Endometrial microvascular endothelial cells (primary cell): Measurements from ENCODE around the gene BICDL1. TPM values are rescaled to one million over a fixed set of nuclear protein-coding genes. Genes with fewer than 3 reads are reported as not detected.

Source experiments
- in situ Hi-C: cut with HindIII; loops from 2 replicates; pipeline ENCODE4 v1.10.0; 2017; ENCODE audit warnings: low sequenced_read_pairs, low pct_unique_long_range_greater_than_20kb; ENCODE audit errors: inconsistent ontology term
- total RNA-seq: library from RNA; depleted of rRNA; stranded (reverse); fragments of >200 nt; gene quantifications from one replicate; pipeline ENCODE4 v1.2.3, GENCODE V29; 2015; ENCODE audit errors: inconsistent ontology term

BICDL1 gene
- total RNA-seq, 1 donor from 2014 or later = not detected

GRCh38 chr12:120093592-120094355 lies 104.7 kb downstream of the BICDL1 start:
- in situ Hi-C loops = no loop called here

DNA sequence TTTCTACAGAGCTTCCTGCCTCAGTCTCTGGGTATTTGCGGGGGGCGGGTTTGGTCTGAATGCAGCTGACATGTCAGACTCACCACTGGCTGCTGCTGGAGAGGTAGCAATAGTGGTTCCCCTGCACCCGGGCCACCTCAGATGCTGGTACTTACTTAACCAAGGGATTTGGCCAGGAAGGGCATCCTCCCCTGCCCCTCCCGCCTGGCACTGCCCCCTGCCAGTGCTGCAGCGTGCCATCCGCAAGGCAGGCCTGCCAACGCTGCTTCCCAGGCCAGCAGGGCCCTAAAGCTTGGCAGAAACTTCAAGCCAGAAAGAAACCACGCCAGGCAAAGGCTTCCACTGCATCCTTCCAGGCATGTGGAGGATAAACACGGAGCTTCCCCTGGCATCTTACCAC lies 105.4 kb downstream of the BICDL1 start:
- in situ Hi-C loops = no loop called here

GRCh38 chr12:120095331-120095730 lies 106.3 kb downstream of the BICDL1 start:
- in situ Hi-C loops = no loop called here

GRCh38 chr12:120095736-120096135 lies 106.7 kb downstream of the BICDL1 start:
- in situ Hi-C loops = no loop called here

DNA sequence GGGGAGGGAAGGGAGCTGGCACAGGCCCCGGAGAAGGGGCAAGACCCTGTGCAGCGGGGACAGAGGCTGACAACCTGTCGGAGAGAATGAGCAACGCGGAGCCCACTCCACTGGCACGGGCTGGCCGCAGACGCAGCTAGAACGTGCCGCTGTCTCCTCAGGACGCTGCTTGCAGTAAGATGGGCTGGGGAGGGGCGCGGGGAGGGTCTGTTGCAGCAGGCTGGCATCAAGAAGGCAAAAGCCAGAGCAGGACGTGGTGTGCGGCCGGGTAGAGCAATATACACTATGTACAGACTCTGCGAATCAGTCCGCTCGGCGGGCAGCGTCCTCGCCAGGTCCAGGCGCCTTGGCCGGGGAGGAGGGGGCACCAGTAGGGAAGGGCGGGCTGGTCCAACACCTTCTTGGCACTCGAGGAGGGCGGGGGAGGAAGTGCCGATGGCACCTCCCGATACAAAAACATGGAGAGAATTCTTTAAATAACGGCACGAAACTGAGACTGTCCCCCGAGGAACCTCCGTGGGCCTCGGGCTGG lies 107.7 kb downstream of the BICDL1 start:
- in situ Hi-C loops = no loop called here

- in situ Hi-C loops = no loop called here
These were observed 109.9 kb downstream of the BICDL1 start for GRCh38 chr12:120098756-120099470.

GRCh38 chr12:120099738-120100137 lies 110.7 kb downstream of the BICDL1 start:
- in situ Hi-C loops = no loop called here

GRCh38 chr12:120100630-120101029 lies 111.6 kb downstream of the BICDL1 start:
- in situ Hi-C loops = no loop called here

DNA sequence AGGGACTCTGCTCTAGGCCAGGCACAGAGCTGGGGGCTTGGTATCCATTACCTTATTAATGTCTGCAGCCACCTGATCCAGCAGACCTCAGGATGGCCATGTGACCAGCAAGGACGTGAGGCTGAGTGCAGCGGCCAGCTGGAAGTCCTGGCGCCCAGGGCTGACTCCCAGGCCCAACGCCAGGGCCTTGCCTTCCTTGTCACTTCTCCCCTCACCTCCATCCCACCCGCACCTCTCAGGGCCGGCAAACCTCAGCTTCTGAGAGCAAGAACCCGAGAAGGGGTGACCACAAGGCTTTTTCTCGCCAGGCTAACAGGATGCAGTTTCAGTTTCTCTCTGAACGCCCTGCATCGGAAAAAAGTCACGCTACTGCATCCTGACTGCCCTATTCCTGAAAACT lies 112.1 kb downstream of the BICDL1 start:
- in situ Hi-C loops = no loop called here

DNA sequence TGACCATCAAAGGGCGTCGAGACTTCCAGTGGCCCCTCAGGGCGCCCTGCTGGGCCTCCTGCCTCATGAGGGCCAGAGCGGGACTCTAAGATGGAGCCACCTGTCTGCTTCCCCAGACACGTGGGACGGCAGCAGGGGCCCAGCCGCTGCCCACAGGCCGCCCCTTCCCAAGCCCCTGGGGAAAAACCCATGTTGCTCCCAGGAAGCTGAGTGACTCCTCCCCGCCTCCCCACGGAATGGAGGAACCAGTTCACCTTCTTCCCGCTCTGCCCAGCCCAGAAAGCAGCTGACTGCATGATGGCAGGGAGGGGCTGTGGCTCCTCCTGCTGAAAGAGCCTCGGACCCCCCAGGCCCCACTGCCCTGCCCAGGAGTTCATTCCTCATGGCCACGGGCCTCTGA lies 112.6 kb downstream of the BICDL1 start:
- in situ Hi-C loops = no loop called here

GRCh38 chr12:120102189-120103043 lies 113.4 kb downstream of the BICDL1 start:
- in situ Hi-C loops = no loop called here

DNA sequence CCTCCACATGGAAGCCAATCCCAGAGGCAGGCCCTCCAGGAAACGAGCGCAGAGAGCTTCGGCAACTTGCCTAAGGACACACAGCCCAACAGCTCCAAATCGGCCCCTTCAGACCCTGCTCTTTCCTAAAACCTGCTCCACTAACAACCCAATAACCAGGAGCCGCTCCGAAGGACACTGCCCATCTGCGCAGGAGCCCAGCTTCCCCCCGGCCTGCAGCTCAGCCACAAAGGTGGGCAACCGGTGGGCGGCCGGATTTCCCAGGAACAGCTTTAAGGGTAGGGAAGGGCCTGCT lies 114.0 kb downstream of the BICDL1 start:
- in situ Hi-C loops = no loop called here

DNA sequence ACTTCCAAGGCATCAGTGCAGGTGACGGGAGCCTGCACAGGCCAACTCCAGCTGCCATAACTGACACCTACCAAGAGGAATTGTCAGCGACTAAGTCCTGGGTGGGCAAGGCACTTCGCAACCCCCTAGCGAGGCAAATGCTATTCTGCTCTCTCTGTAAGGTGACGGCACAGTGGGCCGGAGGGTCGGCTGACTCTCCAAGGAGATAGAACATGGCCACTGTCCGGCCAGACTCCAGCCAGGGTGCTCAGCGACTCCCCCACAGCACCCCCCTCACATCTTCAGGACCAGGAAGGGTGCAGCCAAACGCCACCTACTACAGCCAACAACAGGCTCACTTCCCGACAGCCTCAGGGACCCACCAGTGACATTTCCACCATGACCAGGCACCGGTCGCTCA lies 114.3 kb downstream of the BICDL1 start:
- in situ Hi-C loops = no loop called here

GRCh38 chr12:120106151-120106550 lies 117.1 kb downstream of the BICDL1 start:
- in situ Hi-C loops = no loop called here

DNA sequence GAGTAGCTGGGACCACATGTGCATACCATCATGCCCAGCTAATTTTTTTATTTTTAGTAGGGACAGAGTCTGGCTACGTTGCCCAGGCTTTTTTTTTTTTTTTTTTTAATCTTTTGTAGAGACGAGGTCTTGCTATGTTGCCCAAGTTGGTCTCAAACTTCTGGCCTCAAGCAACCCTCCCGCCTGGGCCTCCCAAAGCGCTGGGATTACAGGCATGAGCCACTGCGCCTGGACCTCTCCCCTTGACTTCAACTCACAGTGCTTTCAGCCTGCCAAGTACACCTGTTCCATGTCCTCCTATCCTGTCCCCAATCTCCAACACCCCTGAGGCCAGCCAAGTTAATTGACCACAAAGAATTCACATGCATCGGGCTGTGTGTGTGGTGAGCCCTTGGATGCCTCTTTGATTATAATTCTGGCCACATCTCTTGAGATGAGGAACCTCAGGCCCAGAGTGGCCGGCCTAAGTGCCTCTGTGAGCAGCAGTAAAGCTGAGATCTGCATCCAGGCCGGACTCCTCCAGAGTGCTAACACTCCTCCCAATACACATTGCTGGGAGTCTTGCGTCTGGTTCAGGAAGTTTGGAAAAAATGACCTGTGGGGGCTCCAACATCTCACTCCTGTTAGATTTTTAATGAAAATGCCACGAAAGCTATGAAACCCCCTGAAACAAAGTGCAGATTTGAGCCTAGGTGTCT lies 120.7 kb downstream of the BICDL1 start:
- in situ Hi-C loops = no loop called here

GRCh38 chr12:120110550-120111501 lies 121.8 kb downstream of the BICDL1 start:
- in situ Hi-C loops = no loop called here

DNA sequence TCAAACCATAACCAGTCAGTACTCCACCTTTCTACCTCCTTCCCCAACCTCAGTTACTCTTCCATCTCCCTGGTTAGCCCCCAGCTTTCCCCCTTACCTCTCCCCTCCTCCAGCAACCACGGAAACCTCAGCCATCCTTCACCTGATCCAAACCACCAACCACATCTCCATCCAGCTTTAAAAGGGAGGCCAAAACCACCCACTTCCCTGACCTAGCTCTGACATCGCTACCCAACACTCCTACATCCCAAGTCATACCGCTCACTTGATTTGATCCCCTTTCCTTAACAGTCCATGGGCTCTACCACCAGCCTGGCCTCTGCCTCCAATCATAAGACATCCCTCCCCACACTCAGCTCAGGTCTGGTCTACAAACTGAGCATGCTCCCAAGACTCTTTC lies 126.0 kb downstream of the BICDL1 start:
- in situ Hi-C loops = no loop called here
